Astrocyte of the spinal cord (primary cell): ENCODE results near the gene VTI1B.
"Not testable (repeated sequence)": the region's sequence is repeated elsewhere in the genome, so short reads cannot be mapped to it uniquely, and the experiment has no call there.

ENCODE experiments used
- DNase-seq: peaks from one replicate; pipeline ENCODE4 v3.0.0; 2011; ENCODE audit warnings: low read depth, low spot score
- H3K4me3 ChIP-seq: 2 replicates; pipeline ENCODE4 v1.5.1; 2011; ENCODE audit warnings: low read depth, mild to moderate bottlenecking, low read length, moderate library complexity
- in situ Hi-C: cut with HindIII; loops from 2 replicates; pipeline ENCODE4 v1.10.0; 2017; ENCODE audit warnings: low sequenced_read_pairs
- TF ChIP-seq, protein P1 (sequence below): IDR thresholded peaks from 2 replicates; pipeline ENCODE4 v1.5.1; 2012; ENCODE audit warnings: low read depth, mild to moderate bottlenecking, low read length, inconsistent platforms

Gene VTI1B, protein sequence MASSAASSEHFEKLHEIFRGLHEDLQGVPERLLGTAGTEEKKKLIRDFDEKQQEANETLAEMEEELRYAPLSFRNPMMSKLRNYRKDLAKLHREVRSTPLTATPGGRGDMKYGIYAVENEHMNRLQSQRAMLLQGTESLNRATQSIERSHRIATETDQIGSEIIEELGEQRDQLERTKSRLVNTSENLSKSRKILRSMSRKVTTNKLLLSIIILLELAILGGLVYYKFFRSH

DNA sequence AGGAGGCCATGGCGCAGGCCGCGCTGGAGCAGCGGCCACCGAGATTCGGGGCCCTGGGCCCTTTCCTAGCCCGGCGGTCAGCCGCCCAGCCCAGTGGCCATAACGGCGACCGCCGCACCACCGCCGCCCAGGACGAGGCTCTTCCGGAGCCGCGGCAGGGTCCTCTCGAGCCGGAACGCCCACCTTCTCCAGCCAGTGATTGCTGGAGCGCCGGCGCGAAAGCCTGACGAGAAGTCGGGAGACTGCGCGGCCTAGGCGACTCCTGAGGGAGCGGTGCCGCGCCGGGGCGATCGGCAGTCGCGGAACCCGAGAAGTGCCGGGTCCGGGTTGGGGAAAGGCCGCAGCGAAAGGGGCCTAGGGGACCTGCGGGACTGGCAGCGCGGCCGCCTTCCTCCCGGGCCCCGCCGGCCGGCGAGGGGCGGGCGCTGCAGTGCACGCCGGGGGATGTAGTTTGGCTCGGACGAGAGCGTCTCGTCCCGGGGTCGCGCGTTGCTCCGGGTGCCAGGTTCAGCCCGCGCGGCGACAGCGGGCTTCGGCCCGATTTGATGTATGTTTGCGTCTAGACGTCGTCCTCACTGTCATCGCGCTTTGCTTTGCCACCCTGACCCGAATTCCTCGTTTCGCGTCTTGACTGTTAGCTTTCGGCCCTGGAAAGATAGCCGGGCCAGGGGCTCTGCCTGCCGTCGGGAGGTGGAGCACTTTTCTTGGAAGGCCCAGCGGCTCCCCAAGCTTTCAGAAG lies at the start of gene VTI1B:
TSS of gene VTI1B (minus strand) at position 153 of the 739 bp plus-strand sequence. CDS start at position 10, 143 bp downstream.
- peak within 1 kb of the TSS; percentile 80 for H3K4me3 ChIP-seq

DNA sequence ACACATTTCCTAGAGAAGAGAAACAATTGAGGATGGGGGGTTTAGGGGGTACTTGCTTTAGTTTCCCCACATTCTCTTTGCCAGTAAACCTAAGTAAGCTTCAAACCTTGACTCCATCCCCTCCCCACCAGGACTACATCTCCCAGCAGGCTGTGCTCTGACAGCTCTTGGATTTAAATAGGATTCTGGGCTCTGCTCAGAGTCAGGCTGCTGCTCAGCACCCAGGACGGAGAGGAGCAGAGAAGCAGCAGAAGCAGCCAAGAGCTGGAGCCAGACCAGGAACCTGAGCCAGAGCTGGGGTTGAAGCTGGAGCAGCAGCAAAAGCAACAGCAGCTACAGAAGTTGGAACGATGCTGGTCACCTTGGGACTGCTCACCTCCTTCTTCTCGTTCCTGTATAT lies 47.9 kb upstream of the VTI1B start:
- in situ Hi-C loops: no loop called here
- TF ChIP-seq, protein P1, sequence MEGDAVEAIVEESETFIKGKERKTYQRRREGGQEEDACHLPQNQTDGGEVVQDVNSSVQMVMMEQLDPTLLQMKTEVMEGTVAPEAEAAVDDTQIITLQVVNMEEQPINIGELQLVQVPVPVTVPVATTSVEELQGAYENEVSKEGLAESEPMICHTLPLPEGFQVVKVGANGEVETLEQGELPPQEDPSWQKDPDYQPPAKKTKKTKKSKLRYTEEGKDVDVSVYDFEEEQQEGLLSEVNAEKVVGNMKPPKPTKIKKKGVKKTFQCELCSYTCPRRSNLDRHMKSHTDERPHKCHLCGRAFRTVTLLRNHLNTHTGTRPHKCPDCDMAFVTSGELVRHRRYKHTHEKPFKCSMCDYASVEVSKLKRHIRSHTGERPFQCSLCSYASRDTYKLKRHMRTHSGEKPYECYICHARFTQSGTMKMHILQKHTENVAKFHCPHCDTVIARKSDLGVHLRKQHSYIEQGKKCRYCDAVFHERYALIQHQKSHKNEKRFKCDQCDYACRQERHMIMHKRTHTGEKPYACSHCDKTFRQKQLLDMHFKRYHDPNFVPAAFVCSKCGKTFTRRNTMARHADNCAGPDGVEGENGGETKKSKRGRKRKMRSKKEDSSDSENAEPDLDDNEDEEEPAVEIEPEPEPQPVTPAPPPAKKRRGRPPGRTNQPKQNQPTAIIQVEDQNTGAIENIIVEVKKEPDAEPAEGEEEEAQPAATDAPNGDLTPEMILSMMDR: no peak
- DNase-seq: peak; percentile 27
- H3K4me3 ChIP-seq: no peak overlapping the region

More for the DNA sequence above, at the start of gene VTI1B:
- in situ Hi-C loops: no loop called here
- TF ChIP-seq, protein P1: peak; percentile 37
- DNase-seq: peak; percentile 80

DNA sequence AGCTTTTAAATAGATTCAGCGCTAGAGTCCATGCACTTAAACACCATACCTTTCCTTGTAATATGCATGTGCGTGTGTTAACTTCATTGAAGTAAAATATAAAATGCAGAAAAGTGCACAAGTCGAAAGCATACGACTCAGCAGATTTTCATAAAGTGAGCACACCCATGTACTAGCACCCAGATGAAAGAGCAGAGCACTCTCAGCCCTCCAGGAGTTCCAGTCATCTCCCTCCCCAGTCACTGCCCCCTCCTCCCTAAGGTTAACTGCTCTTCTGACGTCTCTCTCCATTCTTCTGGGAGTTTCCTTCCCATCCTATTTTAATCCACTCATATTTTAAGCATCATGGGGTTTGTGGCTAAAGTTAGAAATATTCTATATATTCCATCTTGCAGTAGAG lies 47.4 kb upstream of the VTI1B start:
- no peak for DNase-seq
- TF ChIP-seq, protein P1: no peak
- in situ Hi-C loops: no loop called here

DNA sequence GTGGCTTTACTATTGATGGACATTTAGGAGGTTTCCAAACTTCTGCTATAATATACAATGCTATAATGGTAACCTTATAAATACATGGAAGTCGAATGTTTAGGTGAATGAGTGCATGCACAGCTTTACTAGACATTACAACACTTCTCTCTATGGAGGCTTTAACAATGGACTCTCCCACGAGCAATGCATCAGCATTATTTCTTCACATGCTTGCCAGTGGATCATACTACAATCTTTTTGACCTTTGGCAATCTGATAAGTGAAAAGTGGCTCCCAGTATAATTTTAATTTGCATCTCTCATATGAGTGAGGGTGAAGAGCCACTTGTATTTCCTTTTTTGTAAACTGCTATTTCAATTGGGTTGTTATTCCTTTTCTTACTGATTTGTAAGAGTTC lies 45.4 kb upstream of the VTI1B start:
- DNase-seq: no peak
- H3K4me3 ChIP-seq: no peak overlapping the region
- in situ Hi-C loops: no loop called here
- TF ChIP-seq, protein P1: no peak

More for the DNA sequence above, 47.4 kb upstream of the VTI1B start:
- H3K4me3 ChIP-seq: no peak overlapping the region

DNA sequence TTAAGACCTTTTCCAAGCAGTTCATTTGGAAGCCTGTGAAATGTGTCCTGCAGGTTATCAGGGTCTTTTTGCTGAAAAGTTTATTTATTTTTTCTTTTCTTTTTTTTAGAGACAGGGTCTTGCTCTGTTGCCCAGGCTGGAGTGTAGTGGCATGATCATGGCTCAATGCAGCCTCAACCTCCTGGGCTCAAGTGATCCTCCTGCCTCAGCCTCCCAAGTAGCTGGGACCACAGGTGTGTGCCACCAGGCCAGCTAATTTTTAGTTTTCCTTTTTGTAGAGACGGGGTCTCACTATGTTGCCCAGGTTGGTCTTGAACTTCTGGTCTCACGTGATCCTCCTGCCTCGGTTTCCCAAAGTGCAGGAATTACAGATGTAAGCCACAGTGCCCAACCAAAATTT lies 45.0 kb upstream of the VTI1B start:
- in situ Hi-C loops, DNase-seq, H3K4me3 ChIP-seq: not testable (repeated sequence)

DNA sequence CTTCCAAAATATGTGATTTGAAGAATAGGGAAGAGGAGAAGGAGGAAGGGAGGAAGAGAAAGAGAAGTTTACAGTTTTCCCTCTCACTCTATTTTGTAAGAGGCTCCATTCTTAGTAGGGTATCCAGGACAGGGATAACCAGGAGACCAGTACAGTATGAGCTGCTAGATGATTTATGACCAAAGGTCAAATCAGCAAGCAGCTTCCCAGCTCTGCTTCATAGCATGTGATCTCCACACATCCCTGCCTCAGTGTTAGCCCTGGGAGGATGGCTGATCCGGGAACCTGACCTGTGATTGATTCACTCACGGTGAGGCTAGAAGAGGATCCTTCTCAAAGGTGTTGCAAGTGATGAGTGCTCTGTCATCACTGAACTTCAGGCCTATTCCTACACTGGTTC lies 43.8 kb upstream of the VTI1B start:
- in situ Hi-C loops: no loop called here
- no peak for DNase-seq
- TF ChIP-seq, protein P1: no peak
- no peak overlapping the region for H3K4me3 ChIP-seq

DNA sequence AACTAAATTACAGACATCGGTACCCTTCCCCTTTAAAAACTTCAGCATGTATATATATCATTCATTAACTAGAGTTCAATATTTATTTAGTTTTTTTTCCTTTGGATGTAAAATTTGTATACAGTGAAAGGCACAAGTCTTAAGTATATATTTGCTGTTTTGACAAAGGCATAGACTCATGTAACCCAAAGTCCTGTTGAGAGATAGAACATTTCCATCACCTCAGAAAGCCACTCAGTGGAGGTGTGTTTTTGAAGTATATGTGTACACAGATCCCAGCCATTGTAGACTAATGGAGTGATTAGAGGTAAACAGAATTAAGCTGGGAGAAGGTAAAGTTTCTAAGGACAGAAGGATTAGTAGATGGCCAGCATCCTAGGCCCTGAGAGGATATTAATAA lies 42.6 kb upstream of the VTI1B start:
- no peak for DNase-seq
- TF ChIP-seq, protein P1: no peak
- in situ Hi-C loops: no loop called here
- H3K4me3 ChIP-seq: no peak overlapping the region
